SK-N-SH treated with all-trans-retinoic acid at 6 μM for 48 hours (cell line): ENCODE measurements around the gene WDR37.

Experiments
- ZC3H10 ChIP-seq: fragments of 250-450 bp; sonication (Bioruptor Pico); IDR thresholded peaks from 2 replicates; pipeline ENCODE4 v1.5.1; 2021; ENCODE audit warnings: mild to moderate bottlenecking, moderate library complexity
- TF ChIP-seq, protein P1 (sequence below): fragments of 250-450 bp; sonication (Bioruptor Pico); IDR thresholded peaks from 2 replicates; pipeline ENCODE4 v1.8.0; 2020; ENCODE audit warnings: mild to moderate bottlenecking, moderate library complexity, borderline replicate concordance

DNA sequence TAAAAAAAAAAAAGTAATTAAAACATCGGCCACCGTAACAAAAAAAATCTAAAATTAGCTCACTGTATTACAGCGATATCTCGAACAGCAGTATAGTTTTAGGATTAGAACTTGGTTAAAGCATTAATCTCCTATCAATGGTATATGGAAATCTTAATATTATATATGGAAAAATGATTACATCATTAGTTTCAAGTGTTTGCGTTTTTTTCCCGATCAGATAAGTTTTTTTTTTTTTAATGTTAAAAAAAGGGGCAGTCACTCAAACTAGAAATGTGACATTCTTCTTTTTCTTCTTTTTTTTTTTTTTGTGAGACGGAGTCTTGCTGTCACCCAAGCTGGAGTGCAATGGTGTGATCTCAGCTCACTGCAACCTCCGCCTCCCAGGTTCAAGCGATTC lies 14.7 kb upstream of the WDR37 start:
- TF ChIP-seq, protein P1, sequence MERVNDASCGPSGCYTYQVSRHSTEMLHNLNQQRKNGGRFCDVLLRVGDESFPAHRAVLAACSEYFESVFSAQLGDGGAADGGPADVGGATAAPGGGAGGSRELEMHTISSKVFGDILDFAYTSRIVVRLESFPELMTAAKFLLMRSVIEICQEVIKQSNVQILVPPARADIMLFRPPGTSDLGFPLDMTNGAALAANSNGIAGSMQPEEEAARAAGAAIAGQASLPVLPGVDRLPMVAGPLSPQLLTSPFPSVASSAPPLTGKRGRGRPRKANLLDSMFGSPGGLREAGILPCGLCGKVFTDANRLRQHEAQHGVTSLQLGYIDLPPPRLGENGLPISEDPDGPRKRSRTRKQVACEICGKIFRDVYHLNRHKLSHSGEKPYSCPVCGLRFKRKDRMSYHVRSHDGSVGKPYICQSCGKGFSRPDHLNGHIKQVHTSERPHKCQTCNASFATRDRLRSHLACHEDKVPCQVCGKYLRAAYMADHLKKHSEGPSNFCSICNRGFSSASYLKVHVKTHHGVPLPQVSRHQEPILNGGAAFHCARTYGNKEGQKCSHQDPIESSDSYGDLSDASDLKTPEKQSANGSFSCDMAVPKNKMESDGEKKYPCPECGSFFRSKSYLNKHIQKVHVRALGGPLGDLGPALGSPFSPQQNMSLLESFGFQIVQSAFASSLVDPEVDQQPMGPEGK (CRISPR knock-in tag) = no peak
- no peak for TF ChIP-seq ZC3H10 (CRISPR knock-in tag)
